ENCODE results near the gene MT1B. TPM values are rescaled to one million over a fixed set of nuclear protein-coding genes. Genes with fewer than 3 reads are reported as not detected.

MT1B gene
- total RNA-seq, 1 experiment from 2014 or later, result not detected

DNA sequence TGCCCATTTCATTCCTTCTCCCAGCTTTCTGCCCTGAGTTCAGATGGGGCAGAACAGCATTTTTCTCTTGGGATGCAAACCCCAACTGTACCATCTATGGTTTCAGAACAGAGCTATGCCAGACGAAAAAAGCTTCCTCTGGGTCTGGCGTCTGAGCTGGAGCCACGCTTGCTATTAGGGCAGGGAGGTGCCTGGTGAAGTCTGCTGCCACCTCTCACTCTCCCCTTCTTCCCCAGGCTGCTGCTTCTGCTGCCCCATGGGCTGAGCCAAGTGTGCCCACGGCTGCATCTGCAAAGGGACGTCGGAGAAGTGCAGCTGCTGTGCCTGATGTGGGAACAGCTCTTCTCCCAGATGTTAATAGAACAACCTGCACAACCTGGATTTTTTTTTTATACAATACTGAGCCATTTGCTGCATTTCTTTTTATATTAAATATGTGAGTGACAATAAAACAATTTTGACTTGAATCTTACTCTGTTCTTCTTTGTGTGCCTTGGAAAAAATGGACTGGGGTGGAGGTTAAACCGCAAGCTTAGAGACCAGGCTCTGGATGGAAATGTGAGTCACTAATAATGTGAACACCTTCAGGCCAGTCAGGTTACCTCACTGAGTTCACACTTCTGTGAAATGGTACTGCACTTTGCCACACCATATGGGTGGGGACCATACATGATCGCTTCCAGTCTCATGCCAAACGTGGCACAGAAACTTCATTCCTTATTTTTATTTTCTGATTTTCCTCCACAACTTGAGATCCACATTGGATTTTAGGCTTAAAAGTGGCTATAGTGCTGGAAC is 14.9 kb upstream of the MT1B start:
- H3K4me3 ChIP-seq, result no peak overlapping the region
- H3K27ac ChIP-seq, result no peak overlapping the region
- no peak for DNase-seq (ENCODE audit: low read depth in 1 of 2, low spot score in 2 of 2)
- no peaks in the 10 kb centered on the region for H3K9me3 ChIP-seq (replicated peaks)
- H3K4me1 ChIP-seq (replicated peaks), result peaks cover 7% of the 10 kb centered on the region
- H3K27me3 ChIP-seq (replicated peaks), result peaks cover 29% of the 10 kb centered on the region
- H3K36me3 ChIP-seq, result no peaks in the 10 kb centered on the region

- H3K27ac ChIP-seq, result no peak within 1 kb of the TSS
- DNase-seq (ENCODE audit: low read depth in 1 of 2, low spot score in 2 of 2), result no peak
- H3K27me3 ChIP-seq (replicated peaks), result peaks cover 41% of the 10 kb centered on the region
These were observed 13.6 kb upstream of the MT1B start, which contains the start of gene MT1A for GRCh38 chr16:56637814-56638750. TSS of gene MT1A (plus strand) at chr16:56638666. CDS start at chr16:56638739, 73 bp downstream.

DNA sequence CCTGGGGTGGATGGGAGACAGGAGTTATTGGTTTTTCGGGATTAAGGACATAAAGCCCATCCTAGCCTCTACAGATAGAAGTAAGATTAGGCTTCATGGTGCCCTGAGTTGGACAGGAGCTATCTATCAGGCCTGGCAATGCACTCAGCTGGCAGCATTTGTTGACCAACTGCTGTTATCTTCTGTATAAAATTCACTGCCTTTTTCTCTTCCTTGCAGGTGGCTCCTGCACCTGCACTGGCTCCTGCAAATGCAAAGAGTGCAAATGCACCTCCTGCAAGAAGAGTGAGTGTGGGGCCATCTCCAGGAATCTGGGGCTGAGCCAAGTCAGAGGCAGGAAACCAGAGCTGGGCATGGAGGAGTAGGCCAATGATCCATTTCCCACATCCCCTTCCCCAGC is 12.6 kb upstream of the MT1B start:
- Histone ChIP-seq H3K36me3 (no peaks in the 10 kb centered on the region), H3K27ac (no peak overlapping the region), H3K4me3 (no peak overlapping the region), H3K4me1 (replicated peaks) (no peaks in the 10 kb centered on the region), H3K9me3 (replicated peaks) (no peaks in the 10 kb centered on the region), H3K27me3 (replicated peaks) (peaks cover 51% of the 10 kb centered on the region)
- no peak for DNase-seq (ENCODE audit: low read depth in 1 of 2, low spot score in 2 of 2)

More at GRCh38 chr16:56637814-56638750, 13.6 kb upstream of the MT1B start, which contains the start of gene MT1A:
- no peak within 1 kb of the TSS for H3K4me3 ChIP-seq
- H3K9me3 ChIP-seq (replicated peaks), result no peaks in the 10 kb centered on the region
- no peaks in the 10 kb centered on the region for H3K4me1 ChIP-seq (replicated peaks)
- no peaks in the 10 kb centered on the region for H3K36me3 ChIP-seq

GRCh38 chr16:56640076-56640475 is 11.6 kb upstream of the MT1B start:
- no peak for DNase-seq (ENCODE audit: low read depth in 1 of 2, low spot score in 2 of 2)
- H3K4me3 ChIP-seq, result no peak overlapping the region
- H3K36me3 ChIP-seq, result no peaks in the 10 kb centered on the region
- no peak overlapping the region for H3K27ac ChIP-seq
- H3K4me1 ChIP-seq (replicated peaks), result no peaks in the 10 kb centered on the region
- H3K9me3 ChIP-seq (replicated peaks), result no peaks in the 10 kb centered on the region
- H3K27me3 ChIP-seq (replicated peaks), result peaks cover 59% of the 10 kb centered on the region

GRCh38 chr16:56641166-56641565 is 10.5 kb upstream of the MT1B start:
- H3K36me3 ChIP-seq, result no peaks in the 10 kb centered on the region
- no peak for DNase-seq (ENCODE audit: low read depth in 1 of 2, low spot score in 2 of 2)
- H3K27ac ChIP-seq, result no peak overlapping the region
- peaks cover 67% of the 10 kb centered on the region for H3K27me3 ChIP-seq (replicated peaks)
- no peak overlapping the region for H3K4me3 ChIP-seq
- no peaks in the 10 kb centered on the region for H3K4me1 ChIP-seq (replicated peaks)
- H3K9me3 ChIP-seq (replicated peaks), result no peaks in the 10 kb centered on the region

GRCh38 chr16:56643080-56643778 is 8.5 kb upstream of the MT1B start:
- Histone ChIP-seq H3K9me3 (replicated peaks) (no peaks in the 10 kb centered on the region), H3K36me3 (no peaks in the 10 kb centered on the region), H3K27me3 (replicated peaks) (peaks cover 69% of the 10 kb centered on the region), H3K27ac (no peak overlapping the region), H3K4me1 (replicated peaks) (no peaks in the 10 kb centered on the region), H3K4me3 (no peak overlapping the region)
- DNase-seq (ENCODE audit: low read depth in 1 of 2, low spot score in 2 of 2), result no peak

- Histone ChIP-seq H3K27ac (no peak overlapping the region), H3K36me3 (no peaks in the 10 kb centered on the region), H3K4me1 (replicated peaks) (no peaks in the 10 kb centered on the region), H3K4me3 (no peak overlapping the region), H3K9me3 (replicated peaks) (no peaks in the 10 kb centered on the region), H3K27me3 (replicated peaks) (peaks cover 63% of the 10 kb centered on the region)
- DNase-seq (ENCODE audit: low read depth in 1 of 2, low spot score in 2 of 2), result no peak
These were observed 7.9 kb upstream of the MT1B start for GRCh38 chr16:56643833-56644232.

DNA sequence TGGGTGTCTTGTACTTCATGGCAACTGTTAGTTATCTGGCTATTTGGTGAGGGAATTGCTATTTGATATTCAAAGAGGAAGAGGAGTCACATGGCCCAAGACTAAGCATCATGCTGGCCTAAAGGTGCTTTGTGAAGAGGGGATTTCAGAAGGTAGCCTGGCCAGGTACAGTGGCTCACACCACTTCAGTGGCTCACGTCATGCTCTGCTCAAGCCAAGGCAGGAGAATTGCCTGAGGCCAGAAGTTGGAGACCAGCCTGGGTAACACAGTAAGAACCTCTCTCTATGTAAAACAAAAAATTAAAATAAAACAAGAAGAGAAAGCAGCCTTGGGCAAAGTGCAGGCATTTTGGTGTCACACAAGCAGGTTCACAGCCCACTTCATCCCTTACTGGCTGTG is 6.4 kb upstream of the MT1B start:
- no peaks in the 10 kb centered on the region for H3K36me3 ChIP-seq
- H3K27ac ChIP-seq, result no peak overlapping the region
- H3K4me3 ChIP-seq, result no peak overlapping the region
- no peaks in the 10 kb centered on the region for H3K4me1 ChIP-seq (replicated peaks)
- DNase-seq (ENCODE audit: low read depth in 1 of 2, low spot score in 2 of 2), result no peak
- H3K27me3 ChIP-seq (replicated peaks), result peaks cover 55% of the 10 kb centered on the region
- no peaks in the 10 kb centered on the region for H3K9me3 ChIP-seq (replicated peaks)

GRCh38 chr16:56645838-56646237 is 5.8 kb upstream of the MT1B start:
- Histone ChIP-seq H3K9me3 (replicated peaks) (no peaks in the 10 kb centered on the region), H3K4me3 (no peak overlapping the region), H3K36me3 (no peaks in the 10 kb centered on the region), H3K27ac (no peak overlapping the region), H3K4me1 (replicated peaks) (no peaks in the 10 kb centered on the region), H3K27me3 (replicated peaks) (peaks cover 55% of the 10 kb centered on the region)
- no peak for DNase-seq (ENCODE audit: low read depth in 1 of 2, low spot score in 2 of 2)

DNA sequence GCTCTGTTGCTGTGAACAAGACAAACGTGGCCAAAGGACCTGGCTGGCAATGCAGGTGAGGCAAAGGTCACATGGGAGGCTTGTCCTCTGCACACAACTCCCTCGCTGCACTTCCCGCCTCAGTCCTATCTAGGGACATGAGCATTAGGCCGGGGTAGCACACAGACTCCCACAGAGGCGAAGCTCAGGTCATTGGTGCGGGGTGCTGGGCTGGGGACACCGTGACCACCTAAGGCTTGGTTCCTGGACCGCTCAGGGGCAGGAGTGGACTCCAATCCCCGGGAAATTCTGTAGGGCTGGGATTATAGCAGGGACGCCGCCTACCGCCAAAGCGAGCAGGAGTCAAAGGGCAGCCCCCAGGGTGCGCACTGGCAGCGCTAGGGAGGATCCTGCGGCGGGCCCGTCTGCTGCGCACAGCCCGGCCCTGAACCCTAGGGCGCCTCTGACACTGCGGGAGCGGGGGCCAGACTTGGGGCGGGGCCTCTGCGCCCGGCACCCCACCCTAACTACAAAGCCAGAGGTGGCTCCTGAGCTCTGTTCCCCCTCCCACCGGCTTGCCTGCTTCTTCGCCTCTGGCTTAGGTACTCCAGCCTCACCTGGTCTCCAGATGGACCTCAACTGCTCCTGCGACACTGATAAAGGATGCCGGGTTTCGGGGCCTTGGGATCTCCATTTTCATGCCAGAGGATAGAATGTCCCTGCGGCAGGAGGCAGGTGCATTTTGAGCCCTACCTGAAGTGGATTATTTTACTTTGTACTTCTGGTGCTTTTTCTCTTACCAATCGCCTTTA is 3.9 kb upstream of the MT1B start:
- no peak overlapping the region for H3K4me3 ChIP-seq
- DNase-seq (ENCODE audit: low read depth in 1 of 2, low spot score in 2 of 2), result no peak
- no peaks in the 10 kb centered on the region for H3K9me3 ChIP-seq (replicated peaks)
- H3K27me3 ChIP-seq (replicated peaks), result peaks cover 45% of the 10 kb centered on the region
- no peak overlapping the region for H3K27ac ChIP-seq
- H3K4me1 ChIP-seq (replicated peaks), result no peaks in the 10 kb centered on the region
- H3K36me3 ChIP-seq, result no peaks in the 10 kb centered on the region

- no peaks in the 10 kb centered on the region for H3K4me1 ChIP-seq (replicated peaks)
- no peak overlapping the region for H3K27ac ChIP-seq
- H3K4me3 ChIP-seq, result no peak overlapping the region
- peaks cover 31% of the 10 kb centered on the region for H3K27me3 ChIP-seq (replicated peaks)
- no peak for DNase-seq (ENCODE audit: low read depth in 1 of 2, low spot score in 2 of 2)
- no peaks in the 10 kb centered on the region for H3K9me3 ChIP-seq (replicated peaks)
- no peaks in the 10 kb centered on the region for H3K36me3 ChIP-seq
These were observed 2.4 kb upstream of the MT1B start for GRCh38 chr16:56649271-56649670.

GRCh38 chr16:56649820-56650219 is 1.9 kb upstream of the MT1B start:
- Histone ChIP-seq H3K27me3 (replicated peaks) (peaks cover 26% of the 10 kb centered on the region), H3K4me3 (no peak overlapping the region), H3K27ac (no peak overlapping the region), H3K36me3 (no peaks in the 10 kb centered on the region), H3K4me1 (replicated peaks) (no peaks in the 10 kb centered on the region), H3K9me3 (replicated peaks) (no peaks in the 10 kb centered on the region)
- DNase-seq (ENCODE audit: low read depth in 1 of 2, low spot score in 2 of 2), result no peak

DNA sequence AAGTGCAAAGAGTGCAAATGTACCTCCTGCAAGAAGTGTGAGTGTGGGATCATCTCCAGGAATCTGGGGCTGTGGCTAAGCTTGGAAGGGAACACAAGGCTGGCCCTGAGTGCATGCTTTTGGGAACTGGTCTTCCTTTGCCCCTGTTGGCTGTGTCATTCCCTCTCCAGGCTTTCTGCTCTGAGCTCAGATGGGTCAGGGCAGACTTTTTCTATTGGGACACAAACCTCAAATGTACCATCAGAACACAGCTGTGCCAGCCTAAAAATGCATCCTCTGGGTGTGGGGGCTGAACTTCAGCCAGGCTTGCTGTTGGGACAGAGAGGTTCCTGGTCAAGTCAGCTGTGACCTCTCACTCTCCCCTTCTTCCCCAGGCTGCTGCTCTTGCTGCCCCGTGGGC is 914 bp downstream of the MT1B start:
- Histone ChIP-seq H3K27me3 (replicated peaks) (peaks cover 12% of the 10 kb centered on the region), H3K4me1 (replicated peaks) (no peaks in the 10 kb centered on the region), H3K4me3 (no peak overlapping the region), H3K27ac (no peak overlapping the region), H3K36me3 (no peaks in the 10 kb centered on the region), H3K9me3 (replicated peaks) (no peaks in the 10 kb centered on the region)
- DNase-seq (ENCODE audit: low read depth in 1 of 2, low spot score in 2 of 2), result no peak
